GM12891 (cell line): ENCODE results near the gene PARD3.

Source experiments
- PAX5 ChIP-seq: IDR thresholded peaks from 2 replicates; pipeline ENCODE4 v1.6.1; 2011; ENCODE audit warnings: low read length, moderate library complexity, mild to moderate bottlenecking; ENCODE audit not compliant: insufficient read depth, severe bottlenecking
- POLR2A ChIP-seq: IDR thresholded peaks from 2 replicates; pipeline ENCODE4 v1.6.1; 2011; ENCODE audit warnings: low read depth, low read length, control low read depth
- POLR2AphosphoS5 ChIP-seq: IDR thresholded peaks from 2 replicates; pipeline ENCODE4 v1.6.1; 2011; ENCODE audit warnings: low read depth, low read length, control low read depth
- SPI1 ChIP-seq: IDR thresholded peaks from 2 replicates; pipeline ENCODE4 v1.6.1; 2011; ENCODE audit warnings: low read depth, low read length, control low read depth
- TAF1 ChIP-seq: IDR thresholded peaks from 2 replicates; pipeline ENCODE4 v1.6.1; 2011; ENCODE audit warnings: low read depth, low read length, control low read depth

- TF ChIP-seq PAX5 (no peak), POLR2A (no peak), POLR2AphosphoS5 (no peak), TAF1 (no peak), SPI1 (no peak)
Measured at GRCh38 chr10:34213805-34214197, 601.3 kb downstream of the PARD3 start.
